ENCODE data around the gene E2F3. TPM values are rescaled to one million over a fixed set of nuclear protein-coding genes. Genes with fewer than 3 reads are reported as not detected.

E2F3 gene
- total and polyA plus RNA-seq, 12 donors: 5.2 to 12.0 (median 7.8) TPM

GRCh38 chr6:20365456-20365855 is 36.2 kb upstream of the E2F3 start:
- Histone ChIP-seq H3K27me3 (no peaks in the 10 kb centered on the region), H3K9me3 (replicated peaks in 1 of 3) (no peaks in the 10 kb centered on the region), H3K36me3 (replicated peaks in 1 of 2) (no peaks in the 10 kb centered on the region), H3K27ac (no peak overlapping the region), H3K4me1 (replicated peaks in 1 of 2) (no peaks in the 10 kb centered on the region), H3K4me3 (no peak overlapping the region)
- WGBS, 4 donors: 53 to 78% (median 69%) methylated on average over 3 of the region's 3 CpGs
- intact Hi-C loops (cut with DNase I): no loop called here
- no peak for DNase-seq
- TF ChIP-seq POLR2A (IDR thresholded peaks at IDR 0.05): no peak
- TF ChIP-seq, protein P1, sequence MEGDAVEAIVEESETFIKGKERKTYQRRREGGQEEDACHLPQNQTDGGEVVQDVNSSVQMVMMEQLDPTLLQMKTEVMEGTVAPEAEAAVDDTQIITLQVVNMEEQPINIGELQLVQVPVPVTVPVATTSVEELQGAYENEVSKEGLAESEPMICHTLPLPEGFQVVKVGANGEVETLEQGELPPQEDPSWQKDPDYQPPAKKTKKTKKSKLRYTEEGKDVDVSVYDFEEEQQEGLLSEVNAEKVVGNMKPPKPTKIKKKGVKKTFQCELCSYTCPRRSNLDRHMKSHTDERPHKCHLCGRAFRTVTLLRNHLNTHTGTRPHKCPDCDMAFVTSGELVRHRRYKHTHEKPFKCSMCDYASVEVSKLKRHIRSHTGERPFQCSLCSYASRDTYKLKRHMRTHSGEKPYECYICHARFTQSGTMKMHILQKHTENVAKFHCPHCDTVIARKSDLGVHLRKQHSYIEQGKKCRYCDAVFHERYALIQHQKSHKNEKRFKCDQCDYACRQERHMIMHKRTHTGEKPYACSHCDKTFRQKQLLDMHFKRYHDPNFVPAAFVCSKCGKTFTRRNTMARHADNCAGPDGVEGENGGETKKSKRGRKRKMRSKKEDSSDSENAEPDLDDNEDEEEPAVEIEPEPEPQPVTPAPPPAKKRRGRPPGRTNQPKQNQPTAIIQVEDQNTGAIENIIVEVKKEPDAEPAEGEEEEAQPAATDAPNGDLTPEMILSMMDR (IDR thresholded peaks at IDR 0.05): no peak

DNA sequence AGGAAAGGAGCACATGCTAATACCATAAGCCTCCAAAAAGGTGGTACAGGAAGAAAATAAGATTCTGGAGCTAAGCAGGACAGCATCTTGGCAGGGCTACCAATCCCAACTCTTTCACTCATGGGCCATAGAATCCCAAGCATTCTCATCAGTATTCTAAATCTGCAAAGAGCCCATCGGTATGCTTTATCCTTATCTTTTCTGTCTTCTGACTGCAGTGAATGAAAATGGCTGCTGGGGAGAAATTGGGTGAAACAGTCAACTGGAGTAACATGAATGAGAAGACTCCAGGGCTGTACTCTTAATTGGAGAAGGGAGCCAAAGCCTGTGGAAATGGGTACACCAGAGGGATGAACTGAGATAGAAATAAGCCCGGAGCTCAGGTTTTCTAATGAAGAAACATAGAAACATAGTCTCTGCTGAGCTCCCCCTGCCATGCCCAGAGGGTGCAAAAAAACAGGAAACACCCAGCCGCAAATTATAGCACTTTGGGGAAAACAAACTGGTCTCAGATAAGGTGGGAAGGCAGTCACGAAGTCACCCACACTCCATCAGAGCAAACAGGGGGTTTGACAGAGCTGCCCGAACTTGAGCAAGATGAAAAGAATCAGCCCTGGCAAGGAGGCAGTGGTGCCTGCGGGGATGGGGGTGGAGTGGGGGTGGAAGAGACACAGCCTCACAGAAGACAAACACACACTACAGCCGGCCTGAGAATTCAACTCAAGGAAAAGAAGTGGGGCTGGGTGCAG is 35.4 kb upstream of the E2F3 start:
- peak in 1 of 7 donors; percentile 6 for DNase-seq
- Histone ChIP-seq H3K36me3 (replicated peaks in 1 of 2) (no peaks in the 10 kb centered on the region), H3K9me3 (replicated peaks in 1 of 3) (no peaks in the 10 kb centered on the region), H3K4me1 (replicated peaks in 1 of 2) (no peaks in the 10 kb centered on the region), H3K27me3 (no peaks in the 10 kb centered on the region), H3K27ac (no peak overlapping the region), H3K4me3 (no peak overlapping the region)
- WGBS, 4 donors: 29 to 42% (median 35%) methylated on average over 7 of the region's 7 CpGs
- intact Hi-C loops (cut with DNase I): no loop called here
- no peak for TF ChIP-seq POLR2A (IDR thresholded peaks at IDR 0.05)
- TF ChIP-seq, protein P1 (IDR thresholded peaks at IDR 0.05): no peak

DNA sequence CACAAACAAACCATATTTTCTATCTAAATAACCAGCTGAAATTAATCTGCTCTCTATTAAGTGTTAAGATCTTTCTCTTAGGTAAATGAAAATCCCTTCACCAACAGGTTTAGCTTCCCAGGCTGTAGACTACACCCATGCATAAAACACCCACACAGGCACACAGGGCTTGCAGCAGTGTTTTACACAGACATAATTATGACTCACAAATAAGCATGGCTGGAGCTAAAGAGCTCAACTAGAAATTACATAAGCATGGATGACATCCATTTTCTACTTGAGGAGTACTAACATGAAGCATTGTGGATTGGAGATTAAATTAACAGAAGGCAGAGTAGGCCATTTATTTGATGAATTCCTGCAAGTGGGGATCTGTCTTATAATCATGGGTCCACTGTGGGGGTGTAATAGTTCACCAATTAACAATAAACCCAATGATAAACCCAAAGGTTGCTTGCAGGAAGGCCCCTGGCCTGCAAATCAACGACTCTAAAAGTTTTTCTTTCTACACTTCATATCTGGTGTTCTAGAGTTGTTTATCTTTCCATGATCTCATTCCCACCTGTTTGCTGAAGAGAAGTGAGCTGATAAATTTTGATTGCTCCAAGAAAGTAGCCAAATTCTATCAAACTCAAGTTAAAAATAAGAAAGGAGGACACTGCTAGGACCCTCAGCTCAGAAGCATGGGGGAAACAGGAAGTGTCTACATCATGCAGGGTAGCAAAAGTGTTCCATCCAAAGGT is 33.8 kb upstream of the E2F3 start:
- WGBS, 4 donors: 30 to 59% (median 47%) methylated on average over 1 of the region's 1 CpG
- no peak for TF ChIP-seq POLR2A (IDR thresholded peaks at IDR 0.05)
- TF ChIP-seq, protein P1 (IDR thresholded peaks at IDR 0.05): no peak
- intact Hi-C loops (cut with DNase I): no loop called here
- DNase-seq: no peak
- H3K36me3 ChIP-seq (replicated peaks in 1 of 2): no peaks in the 10 kb centered on the region
- H3K27me3 ChIP-seq: no peaks in the 10 kb centered on the region
- H3K4me1 ChIP-seq (replicated peaks in 1 of 2): no peaks in the 10 kb centered on the region
- H3K4me3 ChIP-seq: no peak overlapping the region
- H3K9me3 ChIP-seq (replicated peaks in 1 of 3): no peaks in the 10 kb centered on the region
- H3K27ac ChIP-seq: no peak overlapping the region

DNA sequence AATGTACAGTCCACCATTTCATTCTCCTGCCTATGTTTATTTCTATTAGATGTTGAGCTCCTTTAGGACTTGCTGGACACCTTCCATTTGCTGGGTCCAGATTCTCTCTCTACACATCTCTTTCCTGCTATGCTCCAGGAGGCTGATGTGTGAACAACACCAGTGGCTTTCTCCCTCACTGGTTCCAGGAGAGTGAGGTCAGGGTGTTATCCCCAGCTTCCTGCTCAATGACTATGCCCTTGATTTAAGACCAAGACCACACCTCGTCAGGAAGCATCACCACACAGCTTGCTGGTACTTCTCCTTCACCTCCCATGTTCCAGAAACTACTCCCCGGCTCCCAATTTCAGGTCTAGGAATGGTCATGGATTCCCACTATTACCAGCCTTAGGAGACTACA is 31.3 kb upstream of the E2F3 start:
- no peaks in the 10 kb centered on the region for H3K9me3 ChIP-seq (replicated peaks in 1 of 3)
- H3K4me3 ChIP-seq: no peak overlapping the region
- DNase-seq: no peak
- H3K4me1 ChIP-seq (replicated peaks in 1 of 2): no peaks in the 10 kb centered on the region
- no peak for TF ChIP-seq POLR2A (IDR thresholded peaks at IDR 0.05)
- TF ChIP-seq, protein P1 (IDR thresholded peaks at IDR 0.05): no peak
- WGBS, 4 donors: 68 to 79% (median 72%) methylated on average over 2 of the region's 2 CpGs
- no peak overlapping the region for H3K27ac ChIP-seq
- intact Hi-C loops (cut with DNase I): no loop called here
- no peaks in the 10 kb centered on the region for H3K27me3 ChIP-seq
- no peaks in the 10 kb centered on the region for H3K36me3 ChIP-seq (replicated peaks in 1 of 2)

Measured in adrenal gland (tissue), 12 donors.